ENCODE results near the gene MRTFA.
"Not testable (repeated sequence)": the region's sequence is repeated elsewhere in the genome, so short reads cannot be mapped to it uniquely, and the experiment has no call there.

Gene MRTFA

GRCh38 chr22:40595497-40596234 is 40.9 kb downstream of the MRTFA start:
- no peak for DNase-seq (ENCODE audit: low spot score)

- DNase-seq (ENCODE audit: low spot score), result no peak
These were observed 41.6 kb downstream of the MRTFA start for GRCh38 chr22:40594924-40595323.

GRCh38 chr22:40594346-40594745 is 42.2 kb downstream of the MRTFA start:
- no peak for DNase-seq (ENCODE audit: low spot score)

- DNase-seq (ENCODE audit: low spot score), result no peak
These were observed 42.9 kb downstream of the MRTFA start for GRCh38 chr22:40593460-40594273.

- no peak for DNase-seq (ENCODE audit: low spot score)
These were observed 44.0 kb downstream of the MRTFA start for GRCh38 chr22:40592352-40593113.

GRCh38 chr22:40588726-40589125 is 47.8 kb downstream of the MRTFA start:
- no peak for DNase-seq (ENCODE audit: low spot score)

- DNase-seq (ENCODE audit: low spot score), result no peak
These were observed 49.7 kb downstream of the MRTFA start for GRCh38 chr22:40586781-40587180.

GRCh38 chr22:40585310-40585751 is 51.2 kb downstream of the MRTFA start:
- no peak for DNase-seq (ENCODE audit: low spot score)

- DNase-seq (ENCODE audit: low spot score), result not testable (repeated sequence)
These were observed 51.8 kb downstream of the MRTFA start for GRCh38 chr22:40584766-40585165.

GRCh38 chr22:40583053-40583741 is 53.3 kb downstream of the MRTFA start:
- DNase-seq (ENCODE audit: low spot score), result no peak

- no peak for DNase-seq (ENCODE audit: low spot score)
These were observed 54.5 kb downstream of the MRTFA start for GRCh38 chr22:40582063-40582462.

- no peak for DNase-seq (ENCODE audit: low spot score)
These were observed 55.9 kb downstream of the MRTFA start for GRCh38 chr22:40580631-40581030.

GRCh38 chr22:40578171-40578570 is 58.3 kb downstream of the MRTFA start:
- DNase-seq (ENCODE audit: low spot score), result no peak

GRCh38 chr22:40572976-40573375 is 63.5 kb downstream of the MRTFA start:
- no peak for DNase-seq (ENCODE audit: low spot score)

- no peak for DNase-seq (ENCODE audit: low spot score)
These were observed 64.6 kb downstream of the MRTFA start for GRCh38 chr22:40571887-40572286.

GRCh38 chr22:40567626-40568328 is 68.7 kb downstream of the MRTFA start:
- DNase-seq (ENCODE audit: low spot score), result no peak

- no peak for DNase-seq (ENCODE audit: low spot score)
These were observed 69.4 kb downstream of the MRTFA start for GRCh38 chr22:40567106-40567505.

GRCh38 chr22:40560994-40561515 is 75.5 kb downstream of the MRTFA start:
- DNase-seq (ENCODE audit: low spot score), result no peak

- peak; percentile 45 for DNase-seq (ENCODE audit: low spot score)
These were observed 76.0 kb downstream of the MRTFA start for GRCh38 chr22:40560551-40560950.

- no peak for DNase-seq (ENCODE audit: low spot score)
These were observed 78.5 kb downstream of the MRTFA start for GRCh38 chr22:40557972-40558371.

- DNase-seq (ENCODE audit: low spot score), result no peak
These were observed 79.9 kb downstream of the MRTFA start for GRCh38 chr22:40556641-40557040.
